ENCODE data around the gene DPP9.

DPP9 gene

GRCh38 chr19:4689403-4689802 is 34.2 kb downstream of the DPP9 start:
- H3K4me3 ChIP-seq (replicated peaks; ENCODE audit: low read depth, low read length), result no peak overlapping the region
- H3K27me3 ChIP-seq (replicated peaks; ENCODE audit: control insufficient read depth, insufficient read depth, low read length), result no peaks in the 10 kb centered on the region
- peaks cover 41% of the 10 kb centered on the region for H3K36me3 ChIP-seq (ENCODE audit: control insufficient read depth, insufficient read depth, low read length)
- DNase-seq (ENCODE audit: extremely low read depth, insufficient read length), result no peak
- TF ChIP-seq, protein P1, sequence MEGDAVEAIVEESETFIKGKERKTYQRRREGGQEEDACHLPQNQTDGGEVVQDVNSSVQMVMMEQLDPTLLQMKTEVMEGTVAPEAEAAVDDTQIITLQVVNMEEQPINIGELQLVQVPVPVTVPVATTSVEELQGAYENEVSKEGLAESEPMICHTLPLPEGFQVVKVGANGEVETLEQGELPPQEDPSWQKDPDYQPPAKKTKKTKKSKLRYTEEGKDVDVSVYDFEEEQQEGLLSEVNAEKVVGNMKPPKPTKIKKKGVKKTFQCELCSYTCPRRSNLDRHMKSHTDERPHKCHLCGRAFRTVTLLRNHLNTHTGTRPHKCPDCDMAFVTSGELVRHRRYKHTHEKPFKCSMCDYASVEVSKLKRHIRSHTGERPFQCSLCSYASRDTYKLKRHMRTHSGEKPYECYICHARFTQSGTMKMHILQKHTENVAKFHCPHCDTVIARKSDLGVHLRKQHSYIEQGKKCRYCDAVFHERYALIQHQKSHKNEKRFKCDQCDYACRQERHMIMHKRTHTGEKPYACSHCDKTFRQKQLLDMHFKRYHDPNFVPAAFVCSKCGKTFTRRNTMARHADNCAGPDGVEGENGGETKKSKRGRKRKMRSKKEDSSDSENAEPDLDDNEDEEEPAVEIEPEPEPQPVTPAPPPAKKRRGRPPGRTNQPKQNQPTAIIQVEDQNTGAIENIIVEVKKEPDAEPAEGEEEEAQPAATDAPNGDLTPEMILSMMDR (IDR thresholded peaks at IDR 0.05; ENCODE audit: insufficient read depth, low read length, poor library complexity, severe bottlenecking), result no peak

GRCh38 chr19:4688587-4688986 is 35.1 kb downstream of the DPP9 start:
- H3K36me3 ChIP-seq (ENCODE audit: control insufficient read depth, insufficient read depth, low read length), result peaks cover 43% of the 10 kb centered on the region
- no peak overlapping the region for H3K4me3 ChIP-seq (replicated peaks; ENCODE audit: low read depth, low read length)
- H3K27me3 ChIP-seq (replicated peaks; ENCODE audit: control insufficient read depth, insufficient read depth, low read length), result no peaks in the 10 kb centered on the region
- no peak for DNase-seq (ENCODE audit: extremely low read depth, insufficient read length)
- TF ChIP-seq, protein P1 (IDR thresholded peaks at IDR 0.05; ENCODE audit: insufficient read depth, low read length, poor library complexity, severe bottlenecking), result no peak

DNA sequence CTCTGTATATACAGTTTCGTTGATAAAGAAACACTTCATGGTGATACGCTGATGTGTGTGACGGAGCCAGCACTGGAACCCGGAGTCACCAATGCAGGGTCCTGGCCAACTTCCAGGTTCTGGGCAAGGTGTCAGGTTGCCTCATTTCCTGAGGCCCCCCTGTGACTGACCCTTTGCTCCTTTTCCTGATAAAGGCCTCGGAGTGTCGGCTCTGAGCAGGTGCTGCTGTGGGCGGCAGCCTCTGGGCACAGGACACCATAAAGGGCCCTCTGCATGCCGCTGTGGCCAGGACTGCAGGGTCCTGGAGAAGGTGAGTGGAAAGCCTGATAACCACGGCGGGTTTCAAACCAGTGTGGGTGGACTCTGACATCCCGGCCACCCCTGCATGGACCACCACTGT is 36.2 kb downstream of the DPP9 start:
- DNase-seq (ENCODE audit: extremely low read depth, insufficient read length), result no peak
- no peaks in the 10 kb centered on the region for H3K27me3 ChIP-seq (replicated peaks; ENCODE audit: control insufficient read depth, insufficient read depth, low read length)
- H3K4me3 ChIP-seq (replicated peaks; ENCODE audit: low read depth, low read length), result no peak overlapping the region
- peaks cover 41% of the 10 kb centered on the region for H3K36me3 ChIP-seq (ENCODE audit: control insufficient read depth, insufficient read depth, low read length)
- TF ChIP-seq, protein P1 (IDR thresholded peaks at IDR 0.05; ENCODE audit: insufficient read depth, low read length, poor library complexity, severe bottlenecking), result no peak

DNA sequence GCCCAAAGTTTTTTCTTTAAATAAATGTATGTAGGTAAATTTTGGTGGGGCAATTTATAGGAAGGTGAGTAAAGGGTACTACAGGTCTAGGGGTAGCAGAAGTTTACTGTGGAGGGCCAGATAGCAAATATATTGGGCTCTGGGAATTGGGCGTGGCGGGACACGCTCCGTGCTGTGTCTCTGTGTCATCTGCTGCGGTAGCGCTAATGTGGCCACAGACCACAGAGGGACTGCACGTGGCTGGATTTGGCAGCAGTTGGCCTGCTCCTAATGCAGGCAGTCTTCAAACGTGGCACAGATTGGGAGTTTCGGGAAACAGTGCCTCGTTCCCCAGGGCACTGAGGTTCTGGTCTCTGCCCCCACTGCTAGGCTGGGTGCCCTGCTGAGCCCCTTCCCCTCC is 36.9 kb downstream of the DPP9 start:
- Histone ChIP-seq H3K27me3 (replicated peaks; ENCODE audit: control insufficient read depth, insufficient read depth, low read length) (no peaks in the 10 kb centered on the region), H3K36me3 (ENCODE audit: control insufficient read depth, insufficient read depth, low read length) (peaks cover 40% of the 10 kb centered on the region), H3K4me3 (replicated peaks; ENCODE audit: low read depth, low read length) (no peak overlapping the region)
- no peak for DNase-seq (ENCODE audit: extremely low read depth, insufficient read length)
- TF ChIP-seq, protein P1 (IDR thresholded peaks at IDR 0.05; ENCODE audit: insufficient read depth, low read length, poor library complexity, severe bottlenecking), result no peak

GRCh38 chr19:4684312-4685095 is 39.1 kb downstream of the DPP9 start:
- H3K27me3 ChIP-seq (replicated peaks; ENCODE audit: control insufficient read depth, insufficient read depth, low read length), result no peaks in the 10 kb centered on the region
- TF ChIP-seq, protein P1 (IDR thresholded peaks at IDR 0.05; ENCODE audit: insufficient read depth, low read length, poor library complexity, severe bottlenecking), result no peak
- no peak overlapping the region for H3K4me3 ChIP-seq (replicated peaks; ENCODE audit: low read depth, low read length)
- H3K36me3 ChIP-seq (ENCODE audit: control insufficient read depth, insufficient read depth, low read length), result peaks cover 39% of the 10 kb centered on the region
- no peak for DNase-seq (ENCODE audit: extremely low read depth, insufficient read length)
